ENCODE data around the gene EFCC1. TPM values are rescaled to one million over a fixed set of nuclear protein-coding genes. Genes with fewer than 3 reads are reported as not detected.

The EFCC1 gene
- total and polyA plus RNA-seq, 8 donors = 0.56 to 6.1 (median 0.73) TPM

DNA sequence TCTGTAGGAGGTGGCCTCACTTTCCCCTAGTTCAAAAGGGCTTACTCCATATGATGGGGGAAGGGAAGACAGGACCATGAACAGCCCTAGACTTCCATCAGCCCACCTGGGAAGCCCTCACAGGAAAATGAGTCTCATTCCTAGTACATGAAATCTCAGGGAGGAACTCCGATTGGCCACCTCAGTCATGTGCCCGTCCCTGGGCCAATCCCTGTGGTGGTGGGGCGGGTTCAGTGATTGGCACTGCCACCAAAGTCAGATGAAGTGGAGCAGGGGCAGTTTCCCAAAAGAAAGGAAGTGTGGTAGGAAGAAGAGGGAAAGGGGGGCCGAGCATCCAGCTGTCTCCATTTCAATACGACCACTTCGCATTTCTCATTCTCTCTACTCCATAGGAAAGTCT, 33.5 kb downstream of the EFCC1 start:
- Histone ChIP-seq H3K27ac (no peak overlapping the region), H3K4me3 (no peak overlapping the region), H3K27me3 (no peaks in the 10 kb centered on the region), H3K4me1 (no peaks in the 10 kb centered on the region), H3K9me3 (no peaks in the 10 kb centered on the region), H3K36me3 (no peaks in the 10 kb centered on the region)
- FAIRE-seq (no peak), DNase-seq (peak in 1 of 6 donors; percentile 30), ATAC-seq (peak in 1 of 4 donors; percentile 31)
- TF ChIP-seq, protein P1, sequence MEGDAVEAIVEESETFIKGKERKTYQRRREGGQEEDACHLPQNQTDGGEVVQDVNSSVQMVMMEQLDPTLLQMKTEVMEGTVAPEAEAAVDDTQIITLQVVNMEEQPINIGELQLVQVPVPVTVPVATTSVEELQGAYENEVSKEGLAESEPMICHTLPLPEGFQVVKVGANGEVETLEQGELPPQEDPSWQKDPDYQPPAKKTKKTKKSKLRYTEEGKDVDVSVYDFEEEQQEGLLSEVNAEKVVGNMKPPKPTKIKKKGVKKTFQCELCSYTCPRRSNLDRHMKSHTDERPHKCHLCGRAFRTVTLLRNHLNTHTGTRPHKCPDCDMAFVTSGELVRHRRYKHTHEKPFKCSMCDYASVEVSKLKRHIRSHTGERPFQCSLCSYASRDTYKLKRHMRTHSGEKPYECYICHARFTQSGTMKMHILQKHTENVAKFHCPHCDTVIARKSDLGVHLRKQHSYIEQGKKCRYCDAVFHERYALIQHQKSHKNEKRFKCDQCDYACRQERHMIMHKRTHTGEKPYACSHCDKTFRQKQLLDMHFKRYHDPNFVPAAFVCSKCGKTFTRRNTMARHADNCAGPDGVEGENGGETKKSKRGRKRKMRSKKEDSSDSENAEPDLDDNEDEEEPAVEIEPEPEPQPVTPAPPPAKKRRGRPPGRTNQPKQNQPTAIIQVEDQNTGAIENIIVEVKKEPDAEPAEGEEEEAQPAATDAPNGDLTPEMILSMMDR (IDR thresholded peaks at IDR 0.05) = no peak
- intact Hi-C loops (cut with DNase I) = no loop called here
- WGBS, 2 donors = 83 to 89% methylated on average over 6 of the region's 6 CpGs

DNA sequence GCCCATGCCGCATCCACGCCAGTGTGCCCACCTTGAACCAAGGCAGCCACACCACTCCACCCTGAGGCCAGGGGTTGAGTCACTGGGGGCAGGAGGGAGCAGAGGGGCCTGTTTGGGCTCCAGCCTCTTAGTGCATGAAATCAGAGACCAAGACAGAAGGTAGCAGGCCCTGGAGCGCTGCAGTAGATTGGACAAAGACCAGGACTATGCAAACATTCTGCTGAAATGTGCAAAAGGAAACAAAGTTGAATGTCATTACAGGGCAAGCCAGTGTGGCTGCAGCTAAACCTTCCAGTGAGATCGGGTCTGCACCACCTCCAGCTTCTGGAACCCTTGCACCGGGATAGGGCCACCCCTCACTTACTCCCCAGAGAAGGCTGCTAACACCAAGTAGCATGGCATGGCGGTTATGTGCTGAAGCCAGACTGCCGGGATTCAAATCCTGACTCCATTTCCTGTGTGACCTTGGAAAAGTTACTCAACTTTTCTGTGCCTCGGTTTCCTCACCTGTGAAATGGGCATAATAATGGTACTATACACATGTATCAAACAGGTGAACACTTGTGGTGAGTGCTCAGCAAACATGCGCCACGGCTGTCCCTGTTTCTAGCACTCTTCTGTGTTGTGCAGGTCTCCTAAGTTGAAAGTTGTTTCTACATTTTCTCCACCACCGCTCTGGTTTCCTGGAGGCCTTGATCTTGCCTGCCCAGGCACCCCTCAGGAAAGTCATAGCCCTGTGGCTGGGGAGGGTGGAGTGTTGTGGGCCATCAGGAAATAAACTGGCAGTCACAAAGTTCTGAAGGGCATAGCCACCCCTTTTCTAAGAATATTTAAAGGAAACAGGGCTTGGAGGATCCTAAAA, 34.5 kb downstream of the EFCC1 start:
- TF ChIP-seq, protein P1 (IDR thresholded peaks at IDR 0.05) = no peak
- Histone ChIP-seq H3K36me3 (no peaks in the 10 kb centered on the region), H3K27me3 (no peaks in the 10 kb centered on the region), H3K27ac (no peak overlapping the region), H3K4me3 (no peak overlapping the region), H3K9me3 (no peaks in the 10 kb centered on the region), H3K4me1 (no peaks in the 10 kb centered on the region)
- intact Hi-C loops (cut with DNase I) = no loop called here
- DNase-seq (peak in 1 of 6 donors; percentile 21), FAIRE-seq (no peak), ATAC-seq (no peak)
- 79 to 87% methylated on average over 11 of the region's 11 CpGs for WGBS, 2 donors

DNA sequence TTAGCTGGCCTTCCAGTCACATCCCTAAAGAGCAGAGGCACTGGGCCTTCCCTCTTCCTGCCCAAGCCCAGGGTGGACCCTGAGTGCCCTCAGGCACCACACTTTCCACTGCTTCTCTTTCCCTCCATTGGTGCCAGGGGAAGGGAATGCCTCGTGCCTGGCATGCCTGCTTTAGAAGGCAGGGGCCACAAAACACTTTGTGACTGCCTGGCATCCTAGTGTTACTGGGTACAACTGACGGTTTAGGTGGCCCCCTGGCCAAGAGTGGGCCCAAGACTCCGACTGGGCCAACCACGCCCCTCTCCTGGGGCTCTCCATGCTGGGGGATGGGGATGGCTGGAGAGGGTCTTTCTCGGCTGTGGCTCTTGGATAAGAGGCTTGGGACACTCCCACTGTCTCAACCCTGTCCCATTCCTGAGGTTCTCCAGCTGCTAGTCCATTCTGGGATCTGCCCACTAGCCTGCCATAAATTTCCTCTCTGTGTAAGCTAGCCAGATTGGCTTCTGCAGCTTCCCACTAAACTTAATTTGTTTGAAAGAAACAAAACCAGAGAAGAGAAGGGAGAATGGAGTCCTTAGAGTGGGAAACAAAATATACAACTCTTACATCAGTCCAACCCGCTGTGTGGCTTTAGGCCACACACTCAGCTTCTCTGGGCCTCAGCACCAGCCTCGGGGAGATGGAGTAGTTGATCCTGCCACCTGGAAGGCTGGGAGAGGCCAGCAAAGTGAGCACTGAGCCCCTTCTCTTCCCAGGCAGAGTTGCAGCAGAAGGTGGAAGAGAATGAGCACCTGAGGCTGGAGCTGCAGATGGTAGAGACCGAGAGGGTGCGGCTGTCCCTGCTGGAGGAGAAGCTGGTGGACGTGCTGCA, 35.4 kb downstream of the EFCC1 start:
- intact Hi-C loops (cut with DNase I) = no loop called here
- DNase-seq (peak in 1 of 6 donors; percentile 13), ATAC-seq (no peak), FAIRE-seq (no peak)
- no peak overlapping the region for H3K27ac ChIP-seq
- TF ChIP-seq, protein P1 (IDR thresholded peaks at IDR 0.05) = no peak
- no peaks in the 10 kb centered on the region for H3K27me3 ChIP-seq
- H3K36me3 ChIP-seq = no peaks in the 10 kb centered on the region
- no peak overlapping the region for H3K4me3 ChIP-seq
- 81 to 83% methylated on average over 10 of the region's 10 CpGs for WGBS, 2 donors
- H3K9me3 ChIP-seq = no peaks in the 10 kb centered on the region
- no peaks in the 10 kb centered on the region for H3K4me1 ChIP-seq

DNA sequence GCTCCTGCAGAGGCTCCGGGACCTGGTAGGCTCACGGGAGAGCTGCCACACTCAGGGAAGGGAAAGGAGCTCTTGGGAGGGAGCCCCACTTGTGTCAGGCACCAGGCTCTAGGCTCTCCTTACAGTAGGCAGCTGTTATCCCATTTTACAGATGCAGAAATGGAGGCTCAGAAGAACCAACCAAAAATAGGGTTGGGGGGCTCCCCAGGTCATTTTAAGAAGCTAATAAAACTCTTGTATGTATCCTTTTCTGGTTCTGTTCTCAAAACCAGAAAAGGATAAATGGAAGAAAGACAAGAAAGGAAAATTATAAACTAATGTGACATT, 36.0 kb downstream of the EFCC1 start:
- Histone ChIP-seq H3K4me3 (no peak overlapping the region), H3K4me1 (no peaks in the 10 kb centered on the region), H3K9me3 (no peaks in the 10 kb centered on the region), H3K36me3 (no peaks in the 10 kb centered on the region), H3K27ac (no peak overlapping the region), H3K27me3 (no peaks in the 10 kb centered on the region)
- no peak for FAIRE-seq
- TF ChIP-seq, protein P1 (IDR thresholded peaks at IDR 0.05) = no peak
- no peak for DNase-seq
- WGBS, 2 donors = 0% methylated on average over 2 of the region's 2 CpGs
- intact Hi-C loops (cut with DNase I) = no loop called here
- ATAC-seq = no peak

Measured in pancreas (tissue), 10 donors.